ENCODE measurements around the gene PPP4R4. TPM values are rescaled to one million over a fixed set of nuclear protein-coding genes. Genes with fewer than 3 reads are reported as not detected.

The PPP4R4 gene
- total RNA-seq, 2 donors from 2014 or later = 4.6 to 8.4 TPM

GRCh38 chr14:94309721-94310120 lies 135.6 kb downstream of the PPP4R4 start:
- no peak overlapping the region for H3K4me3 Mint-ChIP-seq
- Histone ChIP-seq H3K9ac (ENCODE audit: extremely low read depth, low read length, poor library complexity, severe bottlenecking) (no peak overlapping the region), H3K27me3 (ENCODE audit: control insufficient read depth, insufficient read depth, low read length, poor library complexity, severe bottlenecking) (no peaks in the 10 kb centered on the region), H3K36me3 (ENCODE audit: control insufficient read depth, insufficient read depth, low read length) (no peaks in the 10 kb centered on the region), H3K27ac (ENCODE audit: low read depth, low read length) (no peak overlapping the region), H3K4me1 (ENCODE audit: control insufficient read depth, insufficient read depth, low read length) (no peaks in the 10 kb centered on the region), H3K4me3 (ENCODE audit: low read length) (no peak overlapping the region), H3K9me3 (ENCODE audit: control insufficient read depth, low read length) (peaks cover 7% of the 10 kb centered on the region)
- DNase-seq = no peak
- 90 to 98% methylated on average over 9 to 10 of the region's 10 CpGs for WGBS, 2 experiments (ENCODE audit: insufficient coverage in 1 of 2, insufficient read length in 1 of 2)
- no peaks in the 10 kb centered on the region for H3K4me1 Mint-ChIP-seq
- no peak for TF ChIP-seq CTCF (conservative IDR thresholded peaks at IDR 0.05)
- H3K27me3 Mint-ChIP-seq (ENCODE audit: insufficient read depth) = peaks cover 9% of the 10 kb centered on the region
- H3K9me3 Mint-ChIP-seq = peaks cover 3% of the 10 kb centered on the region
- no peak overlapping the region for H3K27ac Mint-ChIP-seq
- no peaks in the 10 kb centered on the region for H3K36me3 Mint-ChIP-seq (ENCODE audit: low read depth)

- Histone ChIP-seq H3K27me3 (ENCODE audit: control insufficient read depth, insufficient read depth, low read length, poor library complexity, severe bottlenecking) (no peaks in the 10 kb centered on the region), H3K4me3 (ENCODE audit: low read length) (no peak overlapping the region), H3K27ac (ENCODE audit: low read depth, low read length) (no peak overlapping the region), H3K9ac (ENCODE audit: extremely low read depth, low read length, poor library complexity, severe bottlenecking) (no peak overlapping the region), H3K9me3 (ENCODE audit: control insufficient read depth, low read length) (peaks cover 7% of the 10 kb centered on the region), H3K36me3 (ENCODE audit: control insufficient read depth, insufficient read depth, low read length) (no peaks in the 10 kb centered on the region), H3K4me1 (ENCODE audit: control insufficient read depth, insufficient read depth, low read length) (no peaks in the 10 kb centered on the region)
- no peak for DNase-seq
- peaks cover 9% of the 10 kb centered on the region for H3K27me3 Mint-ChIP-seq (ENCODE audit: insufficient read depth)
- no peak overlapping the region for H3K27ac Mint-ChIP-seq
- H3K9me3 Mint-ChIP-seq = peaks cover 3% of the 10 kb centered on the region
- TF ChIP-seq CTCF (conservative IDR thresholded peaks at IDR 0.05) = no peak
- H3K4me3 Mint-ChIP-seq = no peak overlapping the region
- H3K4me1 Mint-ChIP-seq = no peaks in the 10 kb centered on the region
- no peaks in the 10 kb centered on the region for H3K36me3 Mint-ChIP-seq (ENCODE audit: low read depth)
- WGBS, 2 experiments (ENCODE audit: insufficient coverage in 1 of 2, insufficient read length in 1 of 2) = 88 to 93% methylated on average over 3 of the region's 3 CpGs
Observed at GRCh38 chr14:94310248-94310647, 136.1 kb downstream of the PPP4R4 start.

GRCh38 chr14:94312481-94313246 lies 138.5 kb downstream of the PPP4R4 start:
- H3K4me3 Mint-ChIP-seq = no peak overlapping the region
- peaks cover 4% of the 10 kb centered on the region for H3K9me3 ChIP-seq (ENCODE audit: control insufficient read depth, low read length)
- 86 to 100% methylated on average over 3 to 6 of the region's 6 CpGs for WGBS, 2 experiments (ENCODE audit: insufficient coverage in 1 of 2, insufficient read length in 1 of 2)
- H3K27ac Mint-ChIP-seq = no peak overlapping the region
- no peak overlapping the region for H3K9ac ChIP-seq (ENCODE audit: extremely low read depth, low read length, poor library complexity, severe bottlenecking)
- no peak for TF ChIP-seq CTCF (conservative IDR thresholded peaks at IDR 0.05)
- H3K4me1 ChIP-seq (ENCODE audit: control insufficient read depth, insufficient read depth, low read length) = no peaks in the 10 kb centered on the region
- DNase-seq = no peak
- no peaks in the 10 kb centered on the region for H3K4me1 Mint-ChIP-seq
- H3K27me3 Mint-ChIP-seq (ENCODE audit: insufficient read depth) = peaks cover 4% of the 10 kb centered on the region
- H3K36me3 ChIP-seq (ENCODE audit: control insufficient read depth, insufficient read depth, low read length) = no peaks in the 10 kb centered on the region
- H3K27ac ChIP-seq (ENCODE audit: low read depth, low read length) = no peak overlapping the region
- no peaks in the 10 kb centered on the region for H3K36me3 Mint-ChIP-seq (ENCODE audit: low read depth)
- no peak overlapping the region for H3K4me3 ChIP-seq (ENCODE audit: low read length)
- peaks cover under 1% of the 10 kb centered on the region for H3K9me3 Mint-ChIP-seq
- H3K27me3 ChIP-seq (ENCODE audit: control insufficient read depth, insufficient read depth, low read length, poor library complexity, severe bottlenecking) = no peaks in the 10 kb centered on the region

All from endodermal cell (in vitro differentiated cells).